ENCODE measurements around the gene SDK2.
A peak's percentile ranks its signal among the peaks of the same experiment; 100 is the strongest.

Gene SDK2

DNA sequence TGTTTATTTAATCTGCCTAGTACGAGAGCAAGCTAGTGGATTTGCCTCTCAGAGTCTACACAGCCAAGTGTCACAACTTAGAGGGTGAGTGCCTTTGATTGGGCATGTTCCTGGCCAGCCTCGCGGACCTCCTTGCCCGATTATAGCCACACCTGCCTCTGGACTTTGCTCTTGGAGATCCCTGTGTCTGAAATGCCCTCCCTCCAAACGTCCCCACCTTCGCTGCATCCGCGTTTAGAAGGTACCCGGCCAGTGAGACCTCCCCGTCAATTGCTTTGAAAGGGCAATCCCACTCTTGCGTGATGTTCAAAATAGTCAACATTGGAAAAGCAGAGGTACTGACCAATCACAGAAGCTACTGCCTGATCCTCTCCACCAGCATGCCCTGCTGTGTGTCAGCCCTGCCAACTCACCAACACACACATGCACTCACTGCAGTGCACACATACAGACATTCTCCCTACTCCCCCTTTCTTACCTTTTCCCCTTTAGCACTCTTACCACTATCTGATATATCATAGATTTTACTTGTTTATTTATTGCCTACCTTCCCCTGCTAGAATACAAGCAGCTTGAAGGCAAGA, 6.5 kb upstream of the SDK2 start:
- no peak for DNase-seq

DNA sequence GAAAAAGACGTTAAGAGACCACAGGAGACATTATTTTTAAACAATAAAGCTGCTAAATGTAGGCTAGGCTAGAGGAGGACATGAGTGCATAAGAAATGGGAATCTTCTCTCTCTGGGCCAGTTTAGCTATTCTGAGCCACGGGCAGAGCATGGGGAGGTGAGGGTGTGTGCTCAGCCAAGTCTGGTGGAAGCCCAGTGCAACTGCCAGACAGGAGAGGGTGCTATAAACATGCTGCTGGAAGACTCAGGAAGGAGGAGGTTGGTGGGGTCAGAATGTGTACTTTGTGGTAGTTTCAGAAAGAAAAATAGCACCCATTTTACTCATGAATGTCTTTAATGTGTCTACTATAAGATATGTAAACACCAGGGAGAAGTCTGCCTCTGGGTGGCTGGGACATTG, 5.9 kb upstream of the SDK2 start:
- no peak for DNase-seq

GRCh38 chr17:73648974-73649373, 4.7 kb upstream of the SDK2 start:
- no peak for DNase-seq

DNA sequence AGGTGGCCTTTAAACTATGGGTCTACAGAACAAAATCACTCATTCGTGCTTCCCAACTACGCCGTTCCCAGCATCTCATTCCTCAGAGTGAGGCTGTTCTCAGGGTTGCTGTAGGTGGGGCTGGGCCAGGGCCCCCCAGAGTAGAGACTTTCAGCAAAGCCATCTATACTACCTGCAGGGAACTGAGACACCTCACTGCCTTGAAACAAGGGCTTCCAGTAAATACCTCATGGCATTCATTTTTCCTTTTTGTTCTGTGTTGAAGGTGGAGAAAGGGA, 4.2 kb upstream of the SDK2 start:
- DNase-seq, result no peak

DNA sequence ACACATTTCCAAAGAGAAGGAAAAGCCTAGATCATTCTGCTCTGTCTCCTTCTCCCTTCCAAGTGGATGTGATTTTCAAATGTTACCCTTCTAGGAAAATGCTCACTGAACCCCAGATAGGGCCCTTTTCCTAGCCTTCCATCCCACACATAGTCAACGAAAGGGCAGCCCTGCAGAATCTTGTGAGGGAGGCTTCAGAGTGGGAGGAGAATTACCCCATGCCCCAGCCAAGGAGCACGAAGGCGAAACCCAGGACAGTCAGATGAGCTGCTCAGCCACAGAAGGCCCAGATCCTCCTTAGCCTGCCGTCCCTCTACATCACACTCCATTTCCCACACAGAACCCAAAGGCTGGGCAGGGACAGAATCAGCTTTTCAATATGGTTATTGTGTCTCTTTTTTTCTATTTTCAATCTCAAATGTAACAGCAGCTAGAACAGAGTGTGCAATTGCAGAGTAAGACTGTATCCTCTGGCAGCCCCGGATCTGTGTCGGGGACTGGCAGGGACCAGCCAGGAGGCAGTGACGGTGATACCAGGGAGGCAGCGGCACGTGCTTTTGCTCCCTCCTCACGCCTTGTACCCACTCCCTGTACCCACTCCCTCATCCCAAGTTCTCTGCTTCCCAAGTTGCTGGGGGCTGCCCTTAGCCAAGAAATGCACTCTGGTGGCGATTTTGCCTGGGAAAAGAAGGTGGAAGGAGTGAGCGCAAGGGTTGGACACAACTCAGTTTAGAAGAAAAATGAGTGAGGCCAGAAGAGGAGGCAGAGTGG, 3.7 kb upstream of the SDK2 start:
- DNase-seq, result no peak

DNA sequence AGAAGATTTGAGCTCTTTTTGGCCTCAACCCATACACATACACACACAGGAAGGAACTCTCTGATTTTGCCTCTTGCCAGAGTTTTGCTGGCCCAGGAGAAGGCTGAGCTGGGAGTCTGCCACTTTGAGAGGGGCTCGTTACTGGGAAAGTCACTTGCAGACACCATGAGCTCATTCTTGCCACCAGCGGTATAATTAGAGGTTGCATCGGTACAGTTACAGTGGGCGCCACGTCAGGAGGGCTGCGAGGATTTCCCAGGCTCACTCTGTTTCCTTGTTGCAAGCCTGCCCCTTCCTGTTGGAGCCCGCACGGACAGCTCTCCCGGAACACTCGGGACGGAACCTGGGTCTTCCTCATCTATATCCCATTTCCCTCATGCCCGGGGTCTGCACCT, 3.1 kb upstream of the SDK2 start:
- no peak for DNase-seq

DNA sequence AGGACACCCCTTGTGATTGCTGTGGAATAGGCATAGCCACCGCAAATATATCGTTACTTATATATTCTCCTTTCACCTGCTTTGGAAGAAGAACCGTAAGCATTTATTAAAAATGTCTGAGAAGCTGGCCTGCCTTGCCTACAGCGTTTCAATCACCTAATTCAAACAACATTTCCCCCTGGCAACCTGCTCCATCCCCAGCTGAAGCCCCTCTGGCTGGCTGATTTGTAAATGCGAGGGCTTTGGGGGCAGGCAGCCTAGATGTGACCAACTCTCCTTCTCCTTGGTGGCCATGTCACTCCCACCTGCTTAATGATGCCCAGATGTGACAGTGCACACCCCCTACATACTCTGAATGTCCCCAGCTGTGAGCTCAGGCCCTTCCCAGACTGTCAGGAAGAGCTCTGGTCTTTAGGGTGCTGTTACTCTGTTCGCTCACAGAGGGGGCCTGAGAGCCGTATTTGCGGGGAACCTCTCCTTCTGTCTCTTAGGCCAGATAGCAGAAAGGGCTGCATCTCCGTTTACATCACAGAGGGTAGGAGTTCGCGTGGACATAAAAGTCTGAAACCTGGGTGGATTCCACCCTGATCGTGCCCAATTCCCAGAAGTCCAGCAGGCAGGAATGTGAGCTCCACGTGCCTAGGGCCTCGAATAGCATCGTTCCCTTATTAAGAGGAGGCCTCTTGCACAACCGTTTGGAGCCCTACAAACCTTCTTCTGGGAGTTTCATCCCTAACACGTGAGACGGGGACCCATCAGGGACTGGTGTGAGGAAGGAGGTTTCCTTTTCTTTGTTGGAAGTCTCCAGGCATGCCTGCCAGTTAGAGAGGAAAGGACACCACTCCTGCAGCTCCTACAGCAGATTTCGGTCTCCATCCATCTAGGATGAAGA, 2.4 kb upstream of the SDK2 start:
- DNase-seq, result no peak

DNA sequence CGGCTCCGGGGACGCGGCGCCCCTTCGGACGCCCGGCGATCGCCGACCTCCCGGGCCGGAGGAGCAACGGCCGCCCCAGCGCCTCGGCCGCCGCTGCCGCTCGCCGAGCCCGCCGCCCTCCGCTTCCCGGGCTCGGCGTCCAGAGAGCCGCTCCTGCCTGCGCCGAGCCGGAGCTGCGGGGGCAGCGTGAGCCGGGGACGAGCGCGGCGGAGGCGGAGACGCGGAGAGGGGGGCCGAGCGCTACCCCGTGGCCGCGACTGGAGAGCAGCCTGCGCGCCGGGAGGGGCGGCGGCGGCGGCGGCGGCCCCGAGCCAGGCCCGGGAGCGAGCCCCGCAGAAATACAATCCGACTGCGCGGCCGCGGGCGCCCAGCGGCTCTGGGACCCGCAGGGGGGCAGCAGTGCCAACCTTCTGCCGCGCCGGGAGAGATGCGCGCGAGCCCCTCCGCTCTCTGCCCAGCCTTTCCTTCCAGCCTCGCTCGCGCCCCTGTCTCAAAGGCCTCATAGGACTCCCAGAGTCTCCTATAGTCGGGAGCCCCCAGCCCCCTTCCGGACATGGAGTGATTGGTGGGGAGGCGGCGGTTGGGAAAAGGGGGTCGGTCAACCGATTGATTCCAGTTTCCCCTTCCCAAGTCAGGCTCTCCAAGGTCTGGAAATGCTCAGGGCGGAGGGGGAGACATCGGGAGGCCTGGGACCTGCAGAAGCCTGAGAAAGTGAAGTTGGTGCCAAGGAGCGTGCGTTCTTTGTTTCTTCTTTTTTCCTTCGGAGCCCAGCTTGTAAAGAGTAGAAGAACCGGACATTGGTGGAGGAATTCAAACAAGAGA, 1.0 kb upstream of the SDK2 start:
- DNase-seq, result peak; percentile 27 to 59

DNA sequence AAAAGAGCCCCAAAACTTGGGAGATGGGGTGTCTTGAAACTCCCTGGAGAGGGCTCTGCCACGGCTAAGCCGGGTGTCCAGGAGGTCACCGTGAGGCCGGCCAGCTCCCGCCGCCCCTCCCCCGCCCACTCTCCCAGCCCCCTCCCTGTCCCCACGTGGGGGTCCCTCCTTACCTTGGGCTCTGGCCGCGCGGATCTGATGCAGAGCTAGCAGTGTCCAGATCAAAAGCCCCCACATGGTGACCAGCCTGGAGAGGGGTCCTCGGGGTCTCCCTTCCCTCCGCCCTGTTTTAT, 447 bp downstream of the SDK2 start:
- DNase-seq, result no peak

- peak; percentile 24 to 37 for DNase-seq
These were observed 1.0 kb downstream of the SDK2 start for GRCh38 chr17:73643001-73643851.

DNA sequence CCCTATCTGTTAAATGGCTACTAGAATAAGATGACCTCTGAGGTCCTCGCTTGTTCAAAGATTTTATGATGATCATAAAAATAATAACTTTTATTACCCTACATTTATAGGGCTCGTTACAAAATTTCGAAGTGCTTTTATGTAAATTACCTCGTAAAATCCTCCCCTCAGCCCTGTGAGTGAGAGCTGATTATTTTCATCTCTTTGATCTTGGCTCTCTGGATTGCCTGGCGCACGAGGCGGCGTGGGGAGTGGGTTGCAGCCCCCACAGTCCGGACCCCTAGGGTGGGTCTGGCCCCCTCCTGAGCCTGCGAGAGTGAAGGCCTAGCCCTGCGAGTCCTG, 1.6 kb downstream of the SDK2 start:
- no peak for DNase-seq

DNA sequence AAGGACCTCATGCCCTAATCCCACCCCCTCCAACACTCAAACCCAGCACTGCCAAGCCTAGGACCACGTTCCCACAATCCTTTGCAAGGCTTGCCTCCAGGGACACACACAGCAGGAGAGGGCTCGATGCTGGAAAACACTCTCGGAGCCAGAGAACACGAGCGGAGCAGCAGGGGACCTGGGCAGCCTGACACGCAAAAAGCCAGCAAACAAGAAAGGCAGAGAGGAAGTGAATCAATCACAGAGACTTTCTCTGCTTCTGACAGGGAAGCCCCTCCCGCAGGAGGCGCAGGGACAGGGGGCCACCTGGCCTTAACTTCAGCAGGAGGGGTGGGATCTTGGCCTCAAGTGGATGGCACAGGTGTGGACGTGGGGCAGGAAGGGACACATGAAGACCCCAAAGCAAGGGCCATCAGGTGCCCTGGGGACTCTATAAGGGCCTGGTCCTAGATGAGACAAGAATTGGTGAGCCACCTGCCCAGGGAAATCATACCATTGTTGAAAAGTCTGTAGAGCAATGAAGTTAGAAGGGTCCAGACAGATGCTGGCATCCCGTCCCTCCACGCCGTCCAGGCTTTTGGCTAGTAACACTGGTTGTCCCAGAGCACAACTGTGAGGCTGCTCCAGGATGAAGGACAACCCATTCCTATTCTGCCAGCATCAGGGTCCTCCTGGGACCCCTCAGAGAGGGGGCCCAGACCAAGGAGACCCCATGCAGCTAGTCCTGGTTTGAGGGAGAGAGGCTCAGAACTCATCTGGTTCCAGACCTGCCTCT, 2.2 kb downstream of the SDK2 start:
- no peak for DNase-seq

DNA sequence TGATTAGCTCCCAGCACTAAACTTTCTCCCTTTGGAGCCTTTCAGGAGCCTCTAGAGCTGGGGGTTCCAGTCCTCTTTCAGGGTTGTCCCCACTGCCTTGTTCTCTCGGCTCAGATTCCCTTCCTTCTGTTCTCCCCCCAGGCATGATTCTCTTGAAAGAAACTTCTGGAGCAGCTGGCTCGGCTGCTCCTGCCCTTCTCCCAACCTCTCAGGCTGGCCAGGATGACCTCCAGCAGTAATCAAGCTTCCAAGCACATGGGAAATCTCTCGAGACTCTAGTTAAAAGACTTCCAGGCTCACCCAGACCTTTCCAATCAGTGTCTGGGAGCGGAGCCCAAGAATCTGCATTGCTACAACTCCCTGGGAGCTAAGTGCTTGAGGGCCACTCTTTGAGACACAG, 3.6 kb downstream of the SDK2 start:
- DNase-seq, result no peak

- DNase-seq, result no peak
These were observed 4.3 kb downstream of the SDK2 start for GRCh38 chr17:73639932-73640331.

- DNase-seq, result no peak
These were observed 4.9 kb downstream of the SDK2 start for GRCh38 chr17:73639322-73639721.

DNA sequence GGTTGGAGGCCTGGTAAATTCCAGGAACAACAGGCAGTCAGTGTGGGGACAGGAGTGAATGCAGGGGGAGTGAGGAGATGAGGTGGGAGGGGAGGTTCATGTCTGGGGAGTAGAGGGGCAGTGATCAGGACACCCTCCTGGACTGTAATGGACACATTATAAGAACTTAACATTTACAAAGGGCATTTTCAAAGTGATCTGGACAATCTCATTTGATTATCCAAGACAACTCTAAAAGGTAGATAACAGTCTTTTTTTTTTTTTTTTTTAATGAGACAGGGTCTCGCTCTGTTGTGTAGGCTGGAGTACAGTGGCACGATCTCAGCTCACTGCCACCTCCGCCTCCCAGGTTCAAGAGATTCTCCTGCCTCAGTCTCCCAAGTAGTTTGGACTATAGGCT, 5.7 kb downstream of the SDK2 start:
- DNase-seq, result no peak

- no peak for DNase-seq
These were observed 6.4 kb downstream of the SDK2 start for GRCh38 chr17:73637866-73638265.

DNA sequence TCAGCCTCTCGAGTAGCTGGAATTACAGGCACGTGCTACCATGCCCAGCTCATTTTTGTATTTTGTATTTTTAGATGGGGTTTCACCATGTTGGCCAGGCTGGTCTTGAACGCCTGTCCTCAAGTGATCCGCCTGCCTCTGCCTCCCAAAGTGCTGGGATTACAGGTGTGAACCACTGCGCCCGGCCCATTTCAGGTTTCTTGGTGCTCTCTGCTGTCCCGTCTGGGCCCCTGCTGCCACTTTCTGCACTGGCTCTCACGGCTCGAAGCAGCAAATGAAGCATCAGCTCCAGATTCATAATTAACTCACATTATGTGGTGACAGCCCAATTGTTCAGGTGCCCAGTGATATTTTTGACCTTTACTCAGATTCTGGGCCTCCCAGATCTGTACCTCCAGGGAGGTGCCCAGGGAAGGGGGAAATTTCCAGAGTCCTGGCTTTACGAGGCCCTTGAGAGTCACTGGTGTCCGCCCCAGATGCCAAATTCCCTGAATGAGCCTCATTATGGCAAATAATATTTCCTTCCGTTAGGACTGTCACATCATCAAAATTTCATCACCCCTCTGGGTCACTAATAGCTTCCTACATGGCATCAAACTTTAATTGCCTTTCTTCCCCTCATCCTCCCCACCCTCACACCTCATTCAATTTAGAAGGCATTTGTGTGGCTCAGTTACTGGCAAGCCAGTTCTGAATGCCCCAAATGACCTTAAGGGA, 9.0 kb downstream of the SDK2 start:
- no peak for DNase-seq

GRCh38 chr17:73634629-73635028, 9.6 kb downstream of the SDK2 start:
- no peak for DNase-seq

DNA sequence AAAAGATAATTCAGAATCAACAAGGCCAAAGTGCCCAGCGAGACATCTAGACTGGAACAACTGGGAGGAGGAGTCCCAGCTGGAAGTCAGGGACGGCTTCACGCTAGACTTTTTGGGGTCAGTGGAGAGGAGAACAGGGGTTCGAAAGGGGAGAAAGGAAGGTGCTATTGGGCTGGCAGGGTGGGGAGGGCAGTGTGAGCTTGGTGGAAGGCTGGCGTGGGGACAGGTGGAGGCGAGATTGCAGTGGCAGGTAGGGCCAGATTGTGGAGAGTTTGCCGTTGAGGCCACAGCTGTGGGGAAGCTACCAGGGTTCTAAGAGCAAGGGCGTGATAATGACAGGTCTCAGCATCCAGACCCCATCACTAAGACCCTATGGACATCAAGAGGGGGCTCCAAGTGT, 10.5 kb downstream of the SDK2 start:
- DNase-seq, result no peak

DNA sequence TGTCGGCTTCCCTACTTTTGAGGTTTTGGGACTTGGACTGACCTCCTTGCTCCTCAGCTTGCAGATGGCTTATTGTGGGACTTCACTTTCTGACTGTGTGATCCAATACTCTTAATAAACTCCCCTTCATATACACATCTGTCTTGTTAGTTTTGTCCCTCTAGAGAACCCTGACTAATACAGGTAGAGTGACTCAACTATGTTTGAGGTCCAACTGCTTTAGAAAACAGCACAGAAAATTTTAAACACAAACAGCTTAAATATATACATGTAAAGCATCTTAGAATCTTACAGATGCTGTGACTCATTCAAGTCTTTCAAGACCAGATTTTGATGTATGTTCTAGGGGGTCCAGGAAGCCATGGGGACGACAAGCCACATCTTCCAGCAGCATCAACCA, 11.7 kb downstream of the SDK2 start:
- DNase-seq, result no peak
